ENCODE data around the gene ENKD1.
A peak's percentile ranks its signal among the peaks of the same experiment; 100 is the strongest.

ENKD1 gene

DNA sequence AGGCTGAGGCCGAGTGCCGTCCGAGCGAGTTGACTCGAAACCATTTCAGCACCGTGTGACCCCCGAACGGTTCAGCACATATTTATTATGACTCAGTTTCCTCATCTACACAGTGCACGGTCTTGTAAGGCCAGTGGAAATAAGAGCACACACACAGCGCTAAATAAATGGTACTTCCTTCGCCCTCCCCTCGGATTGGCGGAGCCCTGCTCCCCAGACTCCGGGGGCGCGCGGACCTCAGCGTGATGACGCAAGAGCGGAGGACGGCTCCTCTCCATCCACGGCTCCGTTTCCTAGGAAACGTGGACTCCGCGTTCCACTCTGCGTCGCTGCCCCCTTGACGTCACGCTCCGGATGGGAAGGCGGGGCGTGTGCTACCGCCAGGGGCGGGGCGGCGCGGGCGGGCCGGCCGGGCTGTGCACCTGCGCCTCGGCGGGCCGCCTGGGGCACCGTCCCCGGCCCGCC lies 6.0 kb downstream of the ENKD1 start, which contains the start of gene PARD6A:
Gene PARD6A (plus strand): TSS at position 397 of the 465 bp plus-strand sequence. CDS start 79 bp downstream, outside the sequence.
- peak; percentile 96 for DNase-seq (ENCODE audit: low read depth)
- TF ChIP-seq CTCF (IDR thresholded peaks at IDR 0.05; ENCODE audit: low read depth, low read length) (no peak), POLR2A (IDR thresholded peaks at IDR 0.05; ENCODE audit: extremely low read depth, insufficient read length) (no peak), MYC (IDR thresholded peaks at IDR 0.05; ENCODE audit: low read depth, low read length) (peak; percentile 38)
- TF ChIP-seq, protein P1, sequence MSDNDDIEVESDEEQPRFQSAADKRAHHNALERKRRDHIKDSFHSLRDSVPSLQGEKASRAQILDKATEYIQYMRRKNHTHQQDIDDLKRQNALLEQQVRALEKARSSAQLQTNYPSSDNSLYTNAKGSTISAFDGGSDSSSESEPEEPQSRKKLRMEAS (IDR thresholded peaks at IDR 0.05; ENCODE audit: low read depth, low read length) = peak; percentile 72; the same call in 1 of the 2 replicates
- H3K4me3 ChIP-seq (ENCODE audit: low read depth, low read length) = peak within 1 kb of the TSS; percentile 73

- H3K4me3 ChIP-seq (ENCODE audit: low read depth, low read length) = peak within 1 kb of the TSS; percentile 73
- peak; percentile 92 for DNase-seq (ENCODE audit: low read depth)
- TF ChIP-seq POLR2A (IDR thresholded peaks at IDR 0.05; ENCODE audit: extremely low read depth, insufficient read length) = peak; percentile 88
- no peak for TF ChIP-seq MYC (IDR thresholded peaks at IDR 0.05; ENCODE audit: low read depth, low read length)
Measured at GRCh38 chr16:67659675-67660563, 6.6 kb downstream of the ENKD1 start, which contains the start of gene ACD. Gene ACD, minus strand, starts transcription at chr16:67660260. Its CDS starts 40 bp downstream, at chr16:67660220.

- TF ChIP-seq, protein P1 (IDR thresholded peaks at IDR 0.05; ENCODE audit: low read depth, low read length) = no peak
- no peak for TF ChIP-seq POLR2A (IDR thresholded peaks at IDR 0.05; ENCODE audit: extremely low read depth, insufficient read length)
- no peak for TF ChIP-seq MYC (IDR thresholded peaks at IDR 0.05; ENCODE audit: low read depth, low read length)
- TF ChIP-seq CTCF (IDR thresholded peaks at IDR 0.05; ENCODE audit: low read depth, low read length) = no peak
- DNase-seq (ENCODE audit: low read depth) = no peak
- peak overlapping the region; percentile 73 for H3K4me3 ChIP-seq (ENCODE audit: low read depth, low read length)
Measured at GRCh38 chr16:67658849-67659674, 7.5 kb downstream of the ENKD1 start.

DNA sequence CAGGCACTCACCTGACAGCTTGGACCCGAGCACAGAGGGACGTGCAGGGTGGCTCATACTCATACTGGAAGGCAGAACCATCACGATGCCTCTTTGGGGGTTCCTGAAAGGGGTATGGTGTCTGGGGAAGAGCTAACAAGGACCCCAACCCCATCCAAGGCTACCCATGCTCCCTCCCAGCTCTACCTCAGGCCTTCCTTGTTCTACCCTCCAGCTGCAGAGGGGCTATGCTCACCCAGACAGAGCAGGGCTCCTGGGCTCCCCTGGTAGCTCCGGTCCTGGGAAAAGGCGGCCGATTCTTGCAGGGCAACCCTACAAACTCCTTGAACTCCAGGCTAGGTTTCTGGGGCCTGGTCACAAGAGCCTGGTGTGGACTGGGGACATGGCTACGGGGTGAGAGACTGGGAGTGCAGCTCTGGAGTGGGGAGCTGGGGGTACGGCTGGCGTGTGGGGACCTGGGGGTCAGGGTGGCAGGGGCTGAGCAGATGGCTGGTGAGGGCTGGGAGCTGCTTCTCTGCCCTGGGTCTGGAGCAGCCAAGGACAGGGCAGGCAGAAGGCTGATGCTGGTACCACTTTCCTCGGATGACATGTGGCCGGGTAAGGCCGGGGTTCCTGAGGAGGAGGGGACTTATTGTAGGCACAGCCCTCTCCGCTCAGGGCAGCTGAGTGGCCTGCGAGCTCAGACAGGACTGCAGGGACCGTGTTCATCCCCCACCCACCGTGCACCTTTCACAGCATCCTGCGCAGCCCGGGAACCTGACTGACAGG lies 8.6 kb downstream of the ENKD1 start:
- no peak for DNase-seq (ENCODE audit: low read depth)
- H3K4me3 ChIP-seq (ENCODE audit: low read depth, low read length) = no peak overlapping the region
- no peak for TF ChIP-seq MYC (IDR thresholded peaks at IDR 0.05; ENCODE audit: low read depth, low read length)
- TF ChIP-seq POLR2A (IDR thresholded peaks at IDR 0.05; ENCODE audit: extremely low read depth, insufficient read length) = no peak
- TF ChIP-seq, protein P1 (IDR thresholded peaks at IDR 0.05; ENCODE audit: low read depth, low read length) = no peak

DNA sequence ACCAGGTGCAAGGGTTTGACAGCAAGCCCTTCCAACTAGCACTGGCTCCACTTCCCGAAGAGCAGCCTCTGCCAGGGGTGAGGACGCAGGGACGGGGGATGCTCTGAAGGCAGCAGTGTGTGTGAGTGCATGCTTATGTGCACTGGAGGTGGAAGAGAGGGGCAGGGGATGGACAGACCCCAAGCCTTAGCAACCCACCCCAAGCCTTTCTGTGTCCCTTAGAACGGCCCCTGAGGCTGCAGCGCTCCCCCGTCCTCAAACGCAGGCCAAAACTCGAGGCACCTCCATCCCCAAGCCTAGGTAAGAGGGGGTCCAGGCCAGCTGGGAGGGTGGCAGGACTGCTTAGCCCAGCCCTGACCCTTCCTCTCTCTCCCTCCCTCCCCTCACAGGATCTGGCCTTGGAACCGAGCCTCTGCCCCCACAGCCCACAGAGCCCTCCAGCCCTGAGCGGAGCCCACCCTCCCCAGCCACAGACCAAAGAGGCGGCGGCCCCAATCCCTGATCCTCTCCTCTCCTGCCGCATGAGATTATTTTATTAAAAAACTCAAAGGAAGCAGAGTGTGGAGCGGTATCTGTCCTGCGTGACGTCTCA lies 9.4 kb downstream of the ENKD1 start:
- TF ChIP-seq POLR2A (IDR thresholded peaks at IDR 0.05; ENCODE audit: extremely low read depth, insufficient read length) = no peak
- TF ChIP-seq MYC (IDR thresholded peaks at IDR 0.05; ENCODE audit: low read depth, low read length) = no peak
- TF ChIP-seq, protein P1 (IDR thresholded peaks at IDR 0.05; ENCODE audit: low read depth, low read length) = no peak
- no peak for TF ChIP-seq CTCF (IDR thresholded peaks at IDR 0.05; ENCODE audit: low read depth, low read length)

More for the DNA sequence above, 9.4 kb downstream of the ENKD1 start:
- no peak overlapping the region for H3K4me3 ChIP-seq (ENCODE audit: low read depth, low read length)
- DNase-seq (ENCODE audit: low read depth) = no peak

All from NB4 (cell line).